Measurements from ENCODE around the gene PNMA1.

Gene PNMA1

DNA sequence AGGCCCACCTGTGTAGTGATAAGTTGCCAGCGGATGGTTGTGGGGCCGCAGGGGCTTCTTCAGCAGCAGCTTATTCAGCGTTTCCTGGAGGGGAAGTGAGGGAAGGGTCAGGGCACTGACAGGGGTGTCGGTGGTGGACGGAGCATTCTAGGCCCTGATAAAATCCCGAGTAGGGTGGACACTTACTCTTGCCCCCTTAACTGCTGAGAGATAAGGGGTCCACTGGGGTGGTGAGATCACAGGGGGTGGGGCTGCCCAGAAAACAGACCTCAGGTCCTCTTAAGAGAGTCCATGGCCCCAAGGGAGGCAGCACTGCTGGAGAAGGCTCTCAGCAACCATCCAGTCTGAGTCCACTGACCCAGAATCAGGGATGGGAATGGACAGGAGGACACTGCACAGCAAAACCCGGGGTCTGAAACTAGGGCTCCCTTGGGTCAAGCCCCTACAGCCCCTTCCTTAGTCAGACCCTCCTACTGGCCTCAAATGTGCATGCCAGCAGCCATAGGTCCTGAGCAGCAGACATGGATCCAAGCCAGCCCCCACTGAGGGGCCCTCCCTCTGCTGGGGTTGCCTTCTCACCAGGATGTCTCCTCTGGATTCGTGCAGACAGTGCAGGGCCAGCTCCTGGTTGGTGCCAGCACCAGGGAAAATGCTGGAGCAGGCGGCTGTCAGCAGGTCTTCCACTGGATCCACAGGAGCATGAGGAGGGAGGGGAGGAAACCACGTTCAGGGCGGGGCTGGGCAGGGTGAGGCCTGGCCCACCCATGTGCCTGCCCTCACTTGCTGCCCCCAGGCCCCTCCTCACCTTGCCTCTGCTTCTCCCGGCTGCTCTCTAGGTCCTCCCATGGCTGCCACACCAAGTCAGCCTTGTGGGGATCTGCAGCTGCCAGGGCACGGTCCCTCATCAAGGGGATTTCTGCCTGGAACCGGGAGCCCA lies 12.1 kb upstream of the PNMA1 start:
- TF ChIP-seq, protein P1, sequence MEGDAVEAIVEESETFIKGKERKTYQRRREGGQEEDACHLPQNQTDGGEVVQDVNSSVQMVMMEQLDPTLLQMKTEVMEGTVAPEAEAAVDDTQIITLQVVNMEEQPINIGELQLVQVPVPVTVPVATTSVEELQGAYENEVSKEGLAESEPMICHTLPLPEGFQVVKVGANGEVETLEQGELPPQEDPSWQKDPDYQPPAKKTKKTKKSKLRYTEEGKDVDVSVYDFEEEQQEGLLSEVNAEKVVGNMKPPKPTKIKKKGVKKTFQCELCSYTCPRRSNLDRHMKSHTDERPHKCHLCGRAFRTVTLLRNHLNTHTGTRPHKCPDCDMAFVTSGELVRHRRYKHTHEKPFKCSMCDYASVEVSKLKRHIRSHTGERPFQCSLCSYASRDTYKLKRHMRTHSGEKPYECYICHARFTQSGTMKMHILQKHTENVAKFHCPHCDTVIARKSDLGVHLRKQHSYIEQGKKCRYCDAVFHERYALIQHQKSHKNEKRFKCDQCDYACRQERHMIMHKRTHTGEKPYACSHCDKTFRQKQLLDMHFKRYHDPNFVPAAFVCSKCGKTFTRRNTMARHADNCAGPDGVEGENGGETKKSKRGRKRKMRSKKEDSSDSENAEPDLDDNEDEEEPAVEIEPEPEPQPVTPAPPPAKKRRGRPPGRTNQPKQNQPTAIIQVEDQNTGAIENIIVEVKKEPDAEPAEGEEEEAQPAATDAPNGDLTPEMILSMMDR (IDR thresholded peaks at IDR 0.05) = no peak

DNA sequence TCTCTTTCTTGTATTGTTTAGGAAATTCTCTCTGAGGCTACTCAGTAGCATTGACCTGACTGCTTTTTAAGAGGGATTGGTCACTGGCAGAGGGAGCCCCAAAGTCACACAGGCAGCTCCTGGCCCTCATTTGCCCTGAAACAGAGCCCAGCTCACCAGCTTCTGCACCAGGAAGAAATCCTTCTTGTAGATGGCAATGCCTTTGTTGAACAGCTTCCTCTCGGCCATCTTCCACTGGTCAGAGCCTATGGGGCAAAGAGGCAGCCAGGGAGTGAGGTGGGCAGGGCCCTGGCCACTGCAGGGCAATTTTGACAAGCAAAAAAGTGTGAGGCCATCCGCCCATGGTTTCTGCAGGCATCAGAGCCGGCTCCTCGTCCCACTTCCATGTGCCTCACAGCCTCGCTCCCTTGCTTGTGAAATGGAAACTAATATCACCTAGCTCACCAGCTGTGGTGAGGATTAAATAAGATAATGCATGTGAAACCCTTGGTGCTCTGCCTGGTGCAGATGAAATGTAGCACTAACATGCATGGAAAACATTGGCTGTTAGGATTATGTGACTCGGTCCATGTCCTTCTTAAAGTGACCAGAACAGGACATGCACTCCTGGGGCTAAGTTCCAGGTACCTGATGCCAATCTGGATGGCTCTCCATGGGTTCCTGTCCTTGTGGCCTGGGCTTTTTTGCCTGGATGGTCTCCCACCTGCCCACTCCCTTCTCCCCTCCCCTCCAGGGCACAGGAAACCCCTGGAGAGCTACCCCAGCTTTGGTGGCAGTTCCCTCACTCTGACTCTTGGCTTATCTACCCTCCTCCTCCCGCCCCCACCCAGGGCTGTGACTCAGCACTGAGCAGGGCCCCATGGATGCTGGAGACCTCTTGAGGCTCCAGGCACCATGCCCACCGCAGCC lies 11.2 kb upstream of the PNMA1 start:
- TF ChIP-seq, protein P1 (IDR thresholded peaks at IDR 0.05) = no peak

DNA sequence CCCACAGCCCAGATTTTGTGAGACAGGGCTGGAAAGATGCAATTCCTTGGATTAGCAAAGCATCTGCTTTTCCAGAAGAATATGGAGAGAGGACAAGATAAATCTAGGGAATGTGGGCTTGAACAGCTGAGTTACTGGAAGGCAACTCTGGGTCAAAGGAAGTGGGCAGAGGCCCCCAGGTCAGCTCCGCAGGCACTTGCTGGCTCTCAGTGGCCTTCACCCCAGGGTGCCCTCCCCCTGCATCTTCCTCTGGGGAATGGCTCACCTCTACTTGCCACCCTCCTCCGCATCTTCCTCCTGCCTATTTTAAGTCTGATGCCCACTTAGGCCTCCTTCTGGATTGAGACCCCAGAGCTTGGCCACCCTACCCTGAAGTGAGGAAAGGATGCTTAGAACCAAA lies 10.5 kb upstream of the PNMA1 start:
- TF ChIP-seq, protein P1 (IDR thresholded peaks at IDR 0.05) = no peak

DNA sequence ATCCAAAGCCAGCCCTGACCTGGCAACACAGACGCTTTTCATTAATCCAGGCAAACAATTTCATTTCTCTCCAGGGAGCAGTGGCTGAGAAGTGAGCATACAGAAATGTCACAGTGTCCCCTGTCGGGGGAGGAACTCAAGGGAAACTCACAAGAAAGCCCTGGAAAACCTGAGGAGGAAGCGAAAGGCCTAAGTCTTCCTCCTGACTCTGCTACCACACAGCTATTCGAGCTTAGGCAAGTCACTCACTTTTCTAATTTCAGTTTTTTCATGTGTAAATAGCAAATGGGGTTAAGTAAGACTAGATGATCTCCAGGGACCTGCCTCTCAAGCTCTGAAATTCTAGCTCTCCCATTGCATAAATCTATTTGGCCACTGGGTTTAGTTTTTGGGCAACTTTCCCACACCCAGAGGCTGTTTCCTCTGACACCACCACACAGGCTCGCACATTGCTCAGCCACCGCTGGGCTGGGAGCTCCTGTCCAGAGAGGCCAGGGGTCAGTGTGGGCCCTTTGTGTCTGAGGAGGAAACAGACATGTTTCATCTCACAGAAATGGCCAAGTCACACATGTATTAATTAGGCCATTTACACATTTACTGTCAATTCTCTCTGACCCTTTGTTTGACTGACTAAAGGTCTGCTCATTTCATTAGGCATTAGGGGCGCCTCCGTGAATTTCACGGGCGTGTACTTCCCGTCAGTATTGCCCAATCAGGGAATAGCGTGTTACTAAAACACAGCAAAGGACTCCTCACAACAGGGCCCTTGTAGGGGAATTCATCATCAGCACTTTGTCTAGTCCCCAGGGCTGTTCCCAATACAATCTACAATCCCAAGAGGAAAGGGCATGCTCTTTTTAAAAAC lies 9.8 kb upstream of the PNMA1 start:
- TF ChIP-seq, protein P1 (IDR thresholded peaks at IDR 0.05) = peak; percentile 44; the same call in 1 of the 2 replicates

DNA sequence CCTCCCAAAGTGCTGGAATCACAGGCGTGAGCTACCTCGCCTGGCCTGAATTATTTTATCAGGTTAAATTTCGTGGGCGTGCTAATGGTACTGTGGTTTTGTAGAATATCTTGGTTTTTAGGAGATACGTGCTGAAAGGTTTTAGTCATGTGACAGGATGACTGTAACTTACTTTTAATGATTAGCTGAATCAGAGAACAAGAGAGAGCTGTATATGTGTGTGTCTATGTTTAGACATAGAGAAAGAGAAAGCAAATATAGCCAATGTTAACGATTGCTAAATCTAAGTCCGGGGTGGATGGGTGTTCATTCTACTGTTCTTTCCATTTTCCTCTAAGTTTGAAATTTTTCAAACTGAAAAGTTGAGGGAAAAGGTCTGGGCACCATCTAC lies 9.2 kb upstream of the PNMA1 start:
- TF ChIP-seq, protein P1 (IDR thresholded peaks at IDR 0.05) = no peak

DNA sequence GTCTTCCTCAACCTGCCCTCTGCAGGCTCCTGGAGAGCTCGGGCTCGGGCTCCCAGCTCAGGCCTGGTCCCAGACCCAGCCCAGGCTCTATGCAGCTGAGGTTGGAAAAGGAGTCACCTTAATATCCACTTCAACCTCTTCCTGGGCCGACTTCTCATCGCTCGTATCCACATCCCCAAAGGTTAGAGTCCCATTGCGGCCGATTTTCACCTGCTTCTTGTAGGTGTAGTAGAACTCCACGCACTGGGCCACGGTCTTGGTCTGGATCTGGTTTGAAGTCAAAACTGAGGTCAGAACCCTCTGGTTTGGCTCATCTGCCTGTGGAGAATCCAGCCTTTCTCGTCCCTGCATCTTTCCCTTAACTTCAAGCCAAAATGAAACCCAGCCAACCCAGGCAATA lies 8.4 kb upstream of the PNMA1 start:
- TF ChIP-seq, protein P1 (IDR thresholded peaks at IDR 0.05) = no peak

Data from LNCAP (cell line).